Right renal cortex interstitium (tissue), 3 donors: Measurements from ENCODE around the gene PIP5KL1. TPM values are rescaled to one million over a fixed set of nuclear protein-coding genes. Genes with fewer than 3 reads are reported as not detected.

Experiments used
- DNase-seq, 3 donors: peaks; one replicate each; pipeline ENCODE4 v3.0.0-alpha.2; 2013; ENCODE audit warnings: low read depth in 3 of 3, low spot score in 2 of 3
- polyA plus RNA-seq, 3 donors: library from polyadenylated mRNA; unstranded; fragments of 120-200 nt; gene quantifications; one replicate each; pipeline ENCODE4 v1.2.1, GENCODE V29; 2013; ENCODE audit not compliant: insufficient read length in 3 of 3

Gene PIP5KL1, protein sequence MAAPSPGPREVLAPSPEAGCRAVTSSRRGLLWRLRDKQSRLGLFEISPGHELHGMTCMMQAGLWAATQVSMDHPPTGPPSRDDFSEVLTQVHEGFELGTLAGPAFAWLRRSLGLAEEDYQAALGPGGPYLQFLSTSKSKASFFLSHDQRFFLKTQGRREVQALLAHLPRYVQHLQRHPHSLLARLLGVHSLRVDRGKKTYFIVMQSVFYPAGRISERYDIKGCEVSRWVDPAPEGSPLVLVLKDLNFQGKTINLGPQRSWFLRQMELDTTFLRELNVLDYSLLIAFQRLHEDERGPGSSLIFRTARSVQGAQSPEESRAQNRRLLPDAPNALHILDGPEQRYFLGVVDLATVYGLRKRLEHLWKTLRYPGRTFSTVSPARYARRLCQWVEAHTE
- polyA plus RNA-seq: 1 to 10 TPM; 1.1 to 1.6 (median 1.1) TPM

DNA sequence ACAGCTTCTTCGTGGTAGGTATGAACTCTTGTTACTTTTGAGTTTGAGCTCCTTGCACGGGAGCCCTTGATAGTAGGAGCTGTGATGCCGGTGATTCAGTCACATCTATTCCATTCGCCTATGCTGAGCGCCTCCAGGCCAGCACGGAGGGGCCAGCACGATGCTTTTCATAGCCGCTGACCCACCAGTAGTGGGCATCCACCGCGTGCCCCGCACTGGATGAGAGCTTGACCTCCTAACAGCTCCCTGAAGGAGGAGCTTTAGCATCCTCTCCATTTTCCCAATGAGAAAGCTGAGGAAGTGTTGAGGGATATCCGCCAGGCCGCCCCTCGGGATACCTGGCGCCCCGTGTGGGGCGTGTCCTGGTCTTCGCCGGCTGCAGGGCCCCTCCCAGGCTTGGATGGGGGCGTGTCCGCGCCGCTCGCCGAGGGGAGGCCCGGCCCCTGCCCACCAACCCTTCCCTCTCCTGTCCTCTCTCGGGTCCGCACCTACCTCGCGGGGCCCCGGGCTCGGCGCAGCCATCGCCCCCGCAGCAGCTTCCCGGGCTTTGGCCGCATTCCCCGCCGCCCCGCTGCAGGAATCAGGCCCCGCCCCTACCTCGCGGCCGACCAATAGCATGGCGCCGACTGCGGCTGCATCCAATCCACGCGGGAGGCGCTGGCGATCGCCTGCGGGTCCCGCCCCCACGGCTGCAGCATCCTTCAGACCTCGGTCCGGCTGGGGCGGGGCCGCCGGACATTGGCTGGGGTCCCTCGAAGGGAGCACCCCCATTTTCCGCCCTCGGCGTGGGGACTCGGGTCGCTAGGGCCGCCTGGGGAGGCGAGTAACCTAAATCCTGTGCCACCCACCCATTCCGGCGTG is at the start of gene PIP5KL1:
PIP5KL1 (minus strand) TSS at position 547 of the 861 bp plus-strand sequence; CDS start at position 522, 25 bp downstream.
- no peak for DNase-seq

DNA sequence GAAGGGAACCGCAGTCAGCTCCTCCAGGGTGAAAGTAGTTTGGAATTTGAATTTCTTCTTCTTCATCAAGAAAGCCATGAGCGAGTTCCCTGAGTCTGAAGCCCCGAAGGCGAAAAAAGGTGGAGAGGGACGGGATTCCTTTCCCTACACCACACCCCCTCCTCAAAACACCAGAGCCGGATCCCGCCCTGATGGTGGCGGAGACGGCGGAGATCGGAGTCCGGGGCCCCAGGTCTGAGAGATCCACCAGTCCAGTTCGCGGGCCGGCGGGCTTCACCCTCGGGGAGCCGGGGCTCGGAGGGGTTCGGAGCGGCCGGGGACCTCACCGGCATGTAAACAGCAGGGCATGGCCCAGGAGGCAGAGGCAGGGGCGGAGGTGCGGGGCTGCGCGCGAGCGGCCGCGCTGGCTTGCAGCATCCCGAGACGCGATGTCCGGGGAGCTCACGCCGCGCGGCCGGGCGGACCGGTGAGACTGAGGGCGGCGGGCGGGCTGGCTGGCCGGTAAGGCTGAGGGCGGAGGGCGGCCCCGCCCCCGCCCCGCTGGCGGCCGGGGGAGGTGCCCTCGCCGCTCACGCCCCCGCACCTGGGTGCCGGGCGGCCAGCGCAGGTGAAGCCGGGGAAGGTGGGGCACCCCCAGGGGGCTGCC is 49.6 kb upstream of the PIP5KL1 start:
- DNase-seq: no peak

DNA sequence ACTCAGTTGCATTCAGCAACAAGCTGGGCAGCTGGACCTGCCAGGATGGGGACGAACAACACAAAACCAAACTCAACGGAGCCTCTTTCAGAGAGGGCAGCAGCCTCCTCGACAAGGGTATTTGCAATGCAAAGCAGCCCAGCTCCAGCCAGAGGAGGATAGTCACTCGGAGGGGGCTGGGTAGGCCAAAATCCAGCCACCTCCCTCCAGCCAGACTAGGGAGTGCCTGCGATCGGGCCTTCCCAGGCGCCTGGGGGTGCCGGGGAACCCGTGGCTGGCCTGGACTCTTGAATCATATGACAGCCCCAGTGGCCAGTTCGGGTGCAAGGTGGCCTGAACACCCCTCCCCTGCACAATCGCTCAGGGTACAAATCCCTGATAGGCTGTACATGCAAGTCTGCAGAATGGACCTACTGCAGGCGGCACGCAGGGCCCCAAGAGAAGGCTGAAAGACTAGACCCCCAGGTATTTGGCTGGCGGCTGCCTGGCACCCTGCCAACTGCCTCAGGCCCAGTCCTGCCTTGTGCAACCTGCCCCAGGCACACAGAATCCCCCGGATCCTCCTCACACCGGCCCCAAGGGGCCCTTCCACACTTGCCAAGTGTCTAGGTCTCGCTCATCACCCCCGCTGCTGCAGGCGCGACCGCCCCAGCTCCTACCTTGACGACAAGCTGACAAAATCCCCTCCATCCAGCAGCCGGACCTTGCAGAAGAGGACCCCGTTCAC is 48.9 kb upstream of the PIP5KL1 start:
- DNase-seq: no peak

DNA sequence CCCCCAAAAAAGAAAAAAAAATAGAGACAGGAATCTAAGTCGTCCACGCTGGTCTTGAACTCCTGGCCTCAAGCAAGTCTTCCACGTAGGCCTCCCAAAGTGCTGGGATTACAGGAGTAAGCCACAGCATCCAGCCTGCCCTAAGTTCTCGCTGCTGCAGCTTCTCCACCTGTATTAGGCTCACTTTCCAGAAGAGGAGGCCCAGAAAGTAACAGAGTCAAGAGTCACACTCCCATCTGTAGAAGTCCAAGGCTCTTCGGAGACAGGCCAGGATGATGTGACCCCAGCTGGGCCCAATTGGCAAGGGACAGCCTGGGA is 48.4 kb upstream of the PIP5KL1 start:
- DNase-seq: no peak

DNA sequence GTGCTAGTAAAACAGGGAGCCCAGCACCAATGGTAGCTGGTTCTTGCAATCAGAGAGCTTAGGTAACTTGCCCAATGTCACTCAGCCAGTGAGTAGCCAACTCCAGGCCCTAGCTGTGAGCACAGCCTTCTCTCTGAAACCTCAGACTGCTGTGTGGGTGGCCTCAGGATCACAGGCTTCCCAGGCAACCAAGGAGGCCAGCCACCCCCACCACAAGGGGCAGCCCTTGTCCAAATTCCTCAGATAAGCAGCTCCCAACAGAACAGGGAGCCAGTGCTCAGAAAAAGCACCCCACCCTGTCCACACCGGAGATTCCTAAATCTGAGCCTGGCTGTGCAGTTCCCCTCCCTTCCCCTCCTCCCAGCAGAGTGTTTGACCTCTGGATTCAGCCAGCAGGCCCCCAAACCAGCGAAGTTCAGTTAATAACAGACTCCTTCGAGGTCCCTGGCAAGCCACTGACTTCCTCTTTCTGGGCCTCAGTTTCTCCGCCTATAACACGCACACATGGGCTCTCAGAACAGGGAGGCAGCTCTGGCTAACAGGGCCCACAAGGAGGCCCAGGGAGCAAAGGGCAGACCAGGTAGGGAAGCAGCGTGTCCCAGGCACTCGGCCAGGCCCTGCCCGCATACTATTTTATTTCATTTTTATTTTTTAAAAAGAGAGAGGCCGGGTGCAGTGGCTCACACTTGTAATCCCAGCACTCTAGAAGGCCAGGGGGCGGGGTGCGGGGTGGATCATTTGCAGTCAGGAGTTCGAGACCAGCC is 47.5 kb upstream of the PIP5KL1 start:
- DNase-seq: no peak

DNA sequence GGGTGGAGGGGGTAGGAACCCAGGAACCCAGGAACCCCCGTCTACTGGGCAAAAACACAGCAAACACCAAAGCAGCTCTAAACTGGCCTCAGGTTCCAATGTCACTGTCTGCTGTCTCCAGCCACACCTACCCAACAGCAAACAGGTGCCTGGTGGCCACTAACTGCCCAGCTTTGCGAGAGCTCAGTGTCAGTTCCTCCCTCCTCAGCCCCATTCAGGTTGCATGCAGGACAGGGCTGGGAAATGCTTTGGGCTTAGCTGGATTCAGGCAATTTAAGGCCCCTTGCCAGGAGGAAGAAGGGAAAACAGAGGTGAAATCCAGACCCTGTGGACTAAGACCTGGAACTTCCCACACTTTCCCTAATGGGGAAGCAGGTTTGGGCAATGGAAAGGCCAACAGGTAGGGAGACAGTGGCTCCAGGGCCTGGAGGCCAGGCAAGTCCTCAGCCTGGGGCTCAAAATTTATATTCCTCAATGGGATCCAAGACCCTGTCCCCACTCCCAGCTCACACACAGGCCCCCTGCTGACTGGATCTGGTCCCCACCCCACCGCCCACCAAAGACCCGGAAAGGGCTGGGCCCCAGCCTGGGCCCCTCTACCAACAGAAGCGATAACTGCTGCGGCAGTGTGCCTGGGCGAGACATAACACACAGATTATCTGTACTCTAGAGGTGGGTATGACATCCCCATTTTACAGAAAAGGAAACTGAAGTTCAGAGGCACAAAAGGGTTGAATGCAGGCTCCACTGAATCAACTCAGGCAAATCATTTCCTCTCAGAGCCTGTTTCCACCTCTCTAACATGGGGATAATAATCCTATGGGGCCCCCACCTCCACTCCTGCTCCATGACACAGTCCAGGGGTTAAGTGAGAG is 46.7 kb upstream of the PIP5KL1 start:
- DNase-seq: no peak

DNA sequence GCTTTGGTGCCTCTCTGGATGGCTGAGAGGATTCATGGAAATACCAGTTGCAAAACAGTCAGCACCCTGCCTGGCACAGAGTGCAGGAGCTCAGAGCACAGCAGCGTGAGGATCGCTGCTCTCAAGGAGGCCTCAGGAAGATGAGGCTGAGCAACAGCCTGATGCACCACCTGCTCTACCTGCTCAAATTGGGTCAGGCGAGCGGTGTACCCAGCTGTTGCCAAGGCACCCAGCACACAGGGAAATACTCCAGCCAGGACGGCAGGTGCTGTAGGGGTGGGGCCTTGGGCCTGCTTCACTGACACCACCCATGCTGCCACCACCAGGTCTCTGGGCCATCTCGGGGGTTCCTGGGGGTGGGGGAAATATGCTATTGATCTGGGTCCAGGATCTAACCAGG is 45.9 kb upstream of the PIP5KL1 start:
- no peak for DNase-seq

DNA sequence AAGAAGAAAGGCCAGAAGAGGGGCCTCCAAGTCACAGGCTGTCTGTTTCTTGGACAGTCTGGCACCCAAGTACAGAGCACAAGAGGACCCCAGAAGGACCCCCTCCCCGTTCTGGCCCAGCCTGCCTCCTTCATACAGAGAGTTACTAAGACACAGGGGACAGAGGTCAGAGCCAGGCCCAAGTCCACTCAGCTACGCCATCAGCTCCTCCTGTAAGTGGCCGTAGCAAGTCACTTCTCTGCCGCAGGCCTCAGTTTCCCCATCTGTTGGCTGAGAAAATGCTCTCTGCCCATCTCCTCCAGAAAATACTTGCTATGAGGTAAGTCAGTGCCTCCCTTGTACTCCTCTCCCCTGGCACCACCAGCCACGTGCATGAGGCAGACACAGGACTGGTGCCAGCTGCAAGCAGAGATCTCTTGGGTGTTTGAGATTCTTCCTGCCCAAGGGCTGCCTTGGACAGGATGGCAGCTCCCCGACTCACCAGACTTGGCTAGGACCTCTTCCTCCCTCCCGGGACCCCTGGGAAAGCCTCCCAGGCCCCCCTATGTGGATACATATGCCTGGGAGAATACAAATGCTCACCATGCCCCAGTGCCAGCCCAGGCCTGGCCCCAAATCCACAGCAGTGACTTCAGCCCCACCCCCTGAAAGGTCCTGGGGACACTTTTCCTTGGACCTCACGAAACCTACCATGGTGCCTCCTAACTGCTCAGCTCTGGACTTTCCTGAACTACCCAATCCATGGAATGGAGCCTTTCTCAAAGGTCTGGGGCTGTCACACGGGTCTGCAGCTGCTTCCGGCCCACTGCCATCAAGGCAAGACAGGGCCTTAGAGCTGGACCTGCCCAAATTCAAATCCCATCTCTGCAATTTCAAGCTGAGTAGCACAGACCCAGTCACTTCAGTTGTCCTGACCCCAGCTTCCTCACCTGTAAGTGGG is 45.1 kb upstream of the PIP5KL1 start:
- no peak for DNase-seq

DNA sequence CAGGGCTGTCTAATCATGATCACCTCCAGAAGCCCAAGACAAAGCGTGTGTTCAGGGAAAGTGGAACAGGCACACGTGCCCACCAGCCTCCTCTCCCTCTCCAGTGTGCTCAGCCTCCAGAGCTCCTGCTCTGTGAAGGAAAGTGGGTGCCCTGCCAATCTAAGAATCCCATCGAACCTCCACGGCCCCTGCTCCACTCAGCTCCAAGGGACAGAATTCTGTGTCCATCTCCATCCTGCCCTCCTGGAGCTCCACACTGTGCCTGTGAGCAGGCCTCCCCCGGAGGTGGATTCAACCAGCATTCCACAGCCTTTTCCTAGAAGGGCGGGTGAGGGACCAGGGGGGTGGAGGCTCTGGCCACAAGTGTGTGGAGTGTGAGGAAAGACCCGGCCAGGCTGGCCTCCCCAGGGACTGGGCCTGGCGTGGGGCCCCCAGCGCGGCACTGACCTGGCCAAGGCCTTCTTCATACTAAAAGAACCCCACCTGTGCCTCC is 44.2 kb upstream of the PIP5KL1 start:
- DNase-seq: no peak

DNA sequence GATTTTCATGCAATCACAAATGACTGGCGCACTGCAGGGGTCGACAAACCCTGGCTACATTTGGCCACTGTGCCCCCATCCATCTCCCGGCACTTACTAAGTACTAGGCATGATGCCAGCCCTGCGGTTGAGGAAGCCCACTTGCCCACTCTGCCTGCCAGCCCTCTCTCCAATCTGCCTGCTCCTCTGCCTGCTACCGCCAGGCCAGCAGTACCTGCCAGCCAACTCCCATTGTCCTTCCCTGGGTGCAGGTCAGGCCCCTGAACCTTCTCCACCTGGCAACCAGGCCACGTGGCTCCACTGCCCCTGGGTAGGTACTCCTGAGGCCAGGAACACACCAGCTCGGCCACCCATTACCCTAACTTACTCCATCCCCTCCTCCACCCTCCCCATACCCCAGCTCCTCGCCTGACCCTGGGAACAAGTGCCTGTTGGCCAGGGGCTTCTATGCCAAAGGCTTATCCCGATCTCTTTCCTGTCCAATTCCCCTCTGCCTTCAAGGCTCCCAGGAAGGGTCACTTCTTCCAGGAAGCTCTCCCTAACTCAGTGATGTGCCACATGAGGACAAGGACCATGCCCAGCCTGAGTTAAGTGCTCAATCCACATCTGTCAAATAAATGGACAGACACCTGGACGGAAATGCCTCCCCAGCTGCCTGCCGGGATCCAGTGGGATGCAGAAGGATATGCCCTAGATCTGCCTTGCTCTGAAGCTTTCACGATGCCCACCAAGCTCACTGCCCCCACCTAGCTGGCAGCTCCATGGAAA is 43.6 kb upstream of the PIP5KL1 start:
- no peak for DNase-seq

DNA sequence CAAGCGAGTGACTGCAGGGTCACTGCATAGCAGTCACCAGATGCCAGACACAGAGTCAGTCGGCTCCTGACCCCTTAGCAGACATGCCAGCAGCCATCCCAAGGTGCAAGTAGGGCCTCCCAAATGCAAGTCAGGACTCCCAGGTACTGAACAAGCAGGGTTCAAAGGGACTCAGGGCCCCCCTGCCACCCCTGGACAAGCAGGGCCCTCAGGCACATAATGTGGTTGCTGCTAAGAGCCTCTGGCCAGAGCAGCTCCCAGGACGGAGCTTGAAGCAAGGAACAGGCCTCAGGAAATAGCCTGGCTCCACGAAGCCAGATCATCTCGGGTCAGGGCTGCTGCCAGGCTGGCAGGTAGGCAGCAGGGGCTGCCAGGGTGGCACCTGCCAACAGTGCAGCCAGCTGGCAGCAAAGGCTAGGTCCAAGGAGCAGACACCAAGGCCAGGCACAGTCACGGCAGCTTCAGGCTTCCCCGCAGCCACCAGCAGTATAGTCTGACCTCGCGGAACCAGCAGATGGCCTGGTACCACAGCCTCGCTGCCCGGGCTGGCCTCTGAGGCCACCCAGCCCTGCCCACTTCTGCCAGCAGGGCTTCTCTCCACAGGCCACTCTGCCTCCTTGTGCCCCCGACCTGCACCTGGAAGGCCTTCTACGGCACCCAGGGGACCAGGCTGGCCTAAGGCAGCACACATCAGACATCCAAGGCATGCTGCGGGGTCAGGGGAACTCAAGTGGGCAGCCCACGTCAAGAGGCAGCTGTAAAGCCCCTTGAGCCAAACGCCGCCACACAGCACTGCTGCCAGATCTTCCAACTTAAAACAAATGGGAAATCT is 42.8 kb upstream of the PIP5KL1 start:
- no peak for DNase-seq

DNA sequence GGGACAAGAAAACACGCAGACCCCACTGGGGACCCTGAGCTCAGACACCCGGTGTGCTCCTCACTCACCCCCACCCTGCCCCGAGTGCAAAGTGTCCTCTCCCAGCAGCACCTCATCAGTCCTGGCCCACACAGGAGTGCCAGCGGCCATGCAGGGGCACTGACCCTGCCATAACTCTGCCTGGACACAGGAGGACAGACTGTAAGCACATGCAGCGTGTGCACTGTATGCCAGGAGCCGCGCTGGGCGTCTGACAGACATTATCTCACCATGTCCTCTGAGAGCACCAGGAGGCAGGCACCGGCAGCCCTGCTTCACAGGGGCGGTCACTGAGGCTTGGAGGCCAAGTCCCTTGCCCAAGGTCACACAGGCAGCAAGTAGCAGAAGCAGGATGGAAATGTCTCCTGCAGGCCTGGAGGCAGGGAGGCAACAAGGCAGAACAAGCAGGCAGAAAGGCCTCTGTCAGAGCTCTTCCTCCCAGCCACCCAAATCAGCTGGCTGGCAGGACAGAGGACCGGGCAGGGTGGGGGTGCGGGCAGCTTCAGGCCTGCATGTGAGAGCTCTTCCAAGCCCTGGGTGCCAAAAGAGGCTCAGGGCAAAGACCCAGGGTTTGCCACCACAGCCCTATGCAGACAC is 41.8 kb upstream of the PIP5KL1 start:
- DNase-seq: no peak

DNA sequence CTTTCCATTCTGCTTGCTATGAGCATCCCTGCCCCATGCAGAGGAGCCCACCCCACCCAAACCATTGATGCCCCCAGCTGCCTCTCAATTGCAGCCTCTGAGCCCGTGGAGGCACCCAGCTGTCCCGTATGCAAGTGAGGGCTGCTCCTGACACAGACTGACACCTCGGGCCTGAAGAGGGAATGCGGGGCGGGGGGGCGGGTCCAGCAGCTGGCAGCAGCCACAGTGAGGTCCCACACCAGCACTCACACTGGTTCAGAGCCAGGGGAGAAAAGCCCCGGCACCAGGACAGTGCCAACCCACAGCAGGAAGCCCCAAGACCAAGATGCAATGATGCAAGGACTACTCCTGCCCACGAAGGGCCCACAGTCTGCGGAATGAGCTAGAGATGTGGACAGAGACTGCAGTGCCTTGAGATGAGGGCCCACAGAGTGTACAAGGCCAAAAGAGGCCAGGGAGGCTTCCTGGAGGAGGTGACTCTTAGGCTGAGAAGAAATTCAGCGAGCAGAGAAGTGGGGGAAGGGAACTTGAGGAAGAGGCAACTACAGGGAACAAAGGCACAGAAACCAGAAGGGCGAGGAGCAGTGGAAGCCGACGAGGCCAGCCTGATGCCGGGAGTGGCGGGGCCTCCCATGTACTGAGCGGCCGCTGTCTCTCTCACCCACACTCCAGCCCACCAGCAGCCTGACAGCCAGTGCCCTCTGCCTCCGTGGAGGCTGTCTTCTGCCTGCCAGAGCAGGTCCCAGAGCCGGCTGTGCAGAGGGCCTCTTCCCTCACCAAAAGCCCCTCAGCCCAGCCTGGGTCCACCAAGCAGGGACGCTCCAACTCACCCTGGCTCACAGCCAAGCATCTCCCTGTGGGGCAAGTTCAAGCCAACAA is 41.0 kb upstream of the PIP5KL1 start:
- no peak for DNase-seq

DNA sequence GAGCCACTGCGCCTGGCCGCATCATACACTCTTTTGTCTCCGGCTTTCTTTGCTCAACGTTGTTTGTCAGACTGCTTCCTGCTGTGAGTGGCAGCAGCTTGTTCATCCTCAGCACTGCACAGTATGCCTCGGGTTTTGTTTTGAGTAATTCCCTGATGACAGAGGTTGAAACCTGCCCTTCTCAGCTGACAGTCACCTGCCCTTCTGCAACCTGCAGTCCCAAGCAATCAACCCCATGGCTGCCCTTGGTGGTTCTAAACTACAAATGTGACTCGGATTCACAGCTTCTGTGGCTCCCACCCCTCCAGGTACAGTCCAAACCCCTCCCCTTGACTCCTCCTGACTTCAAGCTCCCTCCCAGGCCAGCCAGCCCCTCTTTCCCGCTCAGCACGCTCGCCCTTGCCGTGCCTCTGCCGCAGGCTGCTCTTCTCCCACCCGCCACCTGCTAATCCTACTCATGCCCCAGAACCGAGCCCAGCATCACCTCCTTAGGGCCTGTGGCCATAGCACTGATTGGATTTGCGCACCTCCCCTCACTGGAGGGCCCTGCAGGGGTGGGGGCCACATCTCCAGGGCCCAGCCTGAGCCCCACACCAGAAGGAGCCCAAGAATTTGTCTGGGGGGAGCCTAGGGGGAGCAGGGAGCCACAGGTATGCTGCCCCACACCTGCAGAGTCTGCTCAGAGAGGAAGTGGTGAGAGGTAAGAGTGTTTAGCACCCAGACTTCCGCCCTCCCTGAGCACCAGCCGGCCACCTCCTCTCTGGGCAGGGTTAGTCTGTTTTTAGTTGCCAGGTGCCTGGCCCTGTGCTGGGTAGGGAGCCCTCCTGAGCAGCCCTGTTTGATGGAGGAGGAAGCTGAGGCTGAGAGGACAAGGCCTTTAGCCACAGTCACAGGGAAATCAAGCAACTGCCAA is 40.1 kb upstream of the PIP5KL1 start:
- no peak for DNase-seq
